Activated T-helper 1 cell treated with anti-CD3 and anti-CD28 coated beads, Interleukin-12 subunit alpha, Interleukin-12 subunit beta, Interleukin-2, Interleukin-4 antibody, amounts not matched to agents 30 ng/mL and 10 ng/mL and 1 ng/mL, durations not matched to agents 14 hours and 24 hours and 36 hours (primary cell): ENCODE results near the gene LPP. TPM values are rescaled to one million over a fixed set of nuclear protein-coding genes. Genes with fewer than 3 reads are reported as not detected.

Experiments used
- DNase-seq: peaks from one replicate; pipeline ENCODE4 v3.0.0; 2021; ENCODE audit warnings: low spot score
- H3K27ac Mint-ChIP-seq: one replicate; pipeline ENCODE4 v1.8.0; 2021; ENCODE audit warnings: mild to moderate bottlenecking, mixed read lengths
- H3K27me3 Mint-ChIP-seq: one replicate; pipeline ENCODE4 v1.8.0; 2022; ENCODE audit warnings: mild to moderate bottlenecking, moderate library complexity, mixed read lengths; ENCODE audit not compliant: insufficient read depth
- H3K36me3 Mint-ChIP-seq: one replicate; pipeline ENCODE4 v1.8.0; 2021; ENCODE audit warnings: low read depth, mixed read lengths
- H3K4me1 Mint-ChIP-seq: one replicate; pipeline ENCODE4 v1.8.0; 2021; ENCODE audit warnings: low read depth, mixed read lengths
- H3K4me3 Mint-ChIP-seq: one replicate; pipeline ENCODE4 v1.8.0; 2021; ENCODE audit warnings: mild to moderate bottlenecking, moderate library complexity, mixed read lengths
- H3K9me3 Mint-ChIP-seq: one replicate; pipeline ENCODE4 v1.8.0; 2021; ENCODE audit warnings: mixed read lengths
- intact Hi-C: fragments of 100-400 bp; cut with micrococcal nuclease; formaldehyde crosslinking; loops from one replicate; pipeline ENCODE4 v1.15.1; 2024
- total RNA-seq: library from RNA; stranded (reverse); gene quantifications from 2 replicates; pipeline ENCODE4 v1.2.3, GENCODE V29; 2022

The LPP gene
- total RNA-seq, 1 donor from 2014 or later, result 38.2 TPM

GRCh38 chr3:188272481-188273372, 118.8 kb downstream of the LPP start:
- intact Hi-C loops, result loop anchor here (2.0 kb wide), 1 partner anchor 18 kb away; no protein-coding TSS in a partner anchor
- H3K36me3 Mint-ChIP-seq, result peaks cover 18% of the 10 kb centered on the region
- DNase-seq, result no peak
- no peaks in the 10 kb centered on the region for H3K9me3 Mint-ChIP-seq
- peaks cover 2% of the 10 kb centered on the region for H3K27me3 Mint-ChIP-seq
- H3K4me3 Mint-ChIP-seq, result no peak overlapping the region
- H3K4me1 Mint-ChIP-seq, result peaks cover 46% of the 10 kb centered on the region
- H3K27ac Mint-ChIP-seq, result no peak overlapping the region

- no peak for DNase-seq
- Mint-ChIP-seq H3K27me3 (peaks cover 2% of the 10 kb centered on the region), H3K9me3 (no peaks in the 10 kb centered on the region), H3K4me1 (peaks cover 45% of the 10 kb centered on the region), H3K36me3 (peaks cover 18% of the 10 kb centered on the region), H3K4me3 (no peak overlapping the region), H3K27ac (no peak overlapping the region)
- intact Hi-C loops, result no loop called here
Observed at GRCh38 chr3:188274249-188274915, 120.4 kb downstream of the LPP start.

- Mint-ChIP-seq H3K4me1 (peaks cover 37% of the 10 kb centered on the region), H3K27me3 (no peaks in the 10 kb centered on the region), H3K36me3 (peaks cover 13% of the 10 kb centered on the region), H3K9me3 (no peaks in the 10 kb centered on the region), H3K4me3 (no peak overlapping the region), H3K27ac (no peak overlapping the region)
- intact Hi-C loops, result no loop called here
- DNase-seq, result no peak
Observed at GRCh38 chr3:188276375-188276774, 122.4 kb downstream of the LPP start.

GRCh38 chr3:188278717-188279324, 124.9 kb downstream of the LPP start:
- peaks cover 2% of the 10 kb centered on the region for H3K27me3 Mint-ChIP-seq
- H3K27ac Mint-ChIP-seq, result no peak overlapping the region
- peaks cover 6% of the 10 kb centered on the region for H3K36me3 Mint-ChIP-seq
- intact Hi-C loops, result no loop called here
- H3K4me3 Mint-ChIP-seq, result no peak overlapping the region
- peaks cover 37% of the 10 kb centered on the region for H3K4me1 Mint-ChIP-seq
- no peak for DNase-seq
- H3K9me3 Mint-ChIP-seq, result no peaks in the 10 kb centered on the region

GRCh38 chr3:188279502-188280335, 125.8 kb downstream of the LPP start:
- DNase-seq, result no peak
- Mint-ChIP-seq H3K27ac (no peak overlapping the region), H3K27me3 (peaks cover 2% of the 10 kb centered on the region)

GRCh38 chr3:188280627-188281026, 126.7 kb downstream of the LPP start:
- no peak for DNase-seq
- H3K4me1 Mint-ChIP-seq, result peaks cover 55% of the 10 kb centered on the region
- H3K4me3 Mint-ChIP-seq, result no peak overlapping the region
- H3K27ac Mint-ChIP-seq, result no peak overlapping the region
- intact Hi-C loops, result no loop called here
- no peaks in the 10 kb centered on the region for H3K9me3 Mint-ChIP-seq
- H3K36me3 Mint-ChIP-seq, result peaks cover 6% of the 10 kb centered on the region
- peaks cover 2% of the 10 kb centered on the region for H3K27me3 Mint-ChIP-seq

More at GRCh38 chr3:188279502-188280335, 125.8 kb downstream of the LPP start:
- Mint-ChIP-seq H3K36me3 (peaks cover 6% of the 10 kb centered on the region), H3K4me1 (peaks cover 46% of the 10 kb centered on the region), H3K4me3 (no peak overlapping the region), H3K9me3 (no peaks in the 10 kb centered on the region)
- intact Hi-C loops, result no loop called here

- no peak for DNase-seq
- intact Hi-C loops, result no loop called here
- peaks cover 55% of the 10 kb centered on the region for H3K4me1 Mint-ChIP-seq
- peak overlapping the region; percentile 5 for H3K27ac Mint-ChIP-seq
- H3K27me3 Mint-ChIP-seq, result peaks cover 2% of the 10 kb centered on the region
- H3K9me3 Mint-ChIP-seq, result no peaks in the 10 kb centered on the region
- H3K4me3 Mint-ChIP-seq, result no peak overlapping the region
- H3K36me3 Mint-ChIP-seq, result no peaks in the 10 kb centered on the region
Observed at GRCh38 chr3:188282871-188283270, 128.9 kb downstream of the LPP start.

GRCh38 chr3:188283347-188283746, 129.4 kb downstream of the LPP start:
- peak overlapping the region; percentile 1 for H3K27ac Mint-ChIP-seq
- no peak for DNase-seq
- H3K27me3 Mint-ChIP-seq, result peaks cover 2% of the 10 kb centered on the region
- no peak overlapping the region for H3K4me3 Mint-ChIP-seq
- intact Hi-C loops, result no loop called here
- H3K9me3 Mint-ChIP-seq, result no peaks in the 10 kb centered on the region
- peaks cover 57% of the 10 kb centered on the region for H3K4me1 Mint-ChIP-seq
- peaks cover 2% of the 10 kb centered on the region for H3K36me3 Mint-ChIP-seq

- Mint-ChIP-seq H3K27ac (peak overlapping the region; percentile 90), H3K9me3 (no peaks in the 10 kb centered on the region), H3K4me1 (peaks cover 55% of the 10 kb centered on the region), H3K4me3 (peak overlapping the region; percentile 57), H3K27me3 (peaks cover 2% of the 10 kb centered on the region), H3K36me3 (peaks cover 5% of the 10 kb centered on the region)
- DNase-seq, result peak; percentile 26
- intact Hi-C loops, result loop anchor here (1.0 to 2.0 kb wide), 18 partner anchors 15 to 633 kb away; no protein-coding TSS in a partner anchor
Observed at GRCh38 chr3:188284455-188285212, 130.7 kb downstream of the LPP start.

GRCh38 chr3:188286087-188286513, 132.1 kb downstream of the LPP start:
- DNase-seq, result no peak
- Mint-ChIP-seq H3K4me1 (peaks cover 55% of the 10 kb centered on the region), H3K27ac (peak overlapping the region; percentile 45), H3K9me3 (no peaks in the 10 kb centered on the region), H3K27me3 (peaks cover 2% of the 10 kb centered on the region), H3K4me3 (no peak overlapping the region), H3K36me3 (peaks cover 16% of the 10 kb centered on the region)
- intact Hi-C loops, result no loop called here

- no peak overlapping the region for H3K4me3 Mint-ChIP-seq
- H3K27me3 Mint-ChIP-seq, result peaks cover 2% of the 10 kb centered on the region
- H3K4me1 Mint-ChIP-seq, result peaks cover 60% of the 10 kb centered on the region
- no peak overlapping the region for H3K27ac Mint-ChIP-seq
- DNase-seq, result no peak
- no peaks in the 10 kb centered on the region for H3K9me3 Mint-ChIP-seq
- peaks cover 22% of the 10 kb centered on the region for H3K36me3 Mint-ChIP-seq
- intact Hi-C loops, result no loop called here
Observed at GRCh38 chr3:188287339-188287738, 133.4 kb downstream of the LPP start.
